Measurements from ENCODE around the gene ADAMTS7.
"Not testable (repeated sequence)": the region's sequence is repeated elsewhere in the genome, so short reads cannot be mapped to it uniquely, and the experiment has no call there.

Gene ADAMTS7

GRCh38 chr15:78767331-78767951 is 43.8 kb downstream of the ADAMTS7 start:
- no peak overlapping the region for H3K4me3 ChIP-seq (ENCODE audit: low read depth, low read length)
- no peak for TF ChIP-seq CTCF (conservative IDR thresholded peaks at IDR 0.05; ENCODE audit: low read depth, low read length)
- no peak for DNase-seq (ENCODE audit: low read depth)

- not testable (repeated sequence) for DNase-seq (ENCODE audit: low read depth)
These were observed 44.6 kb downstream of the ADAMTS7 start for GRCh38 chr15:78766641-78767071.

GRCh38 chr15:78766041-78766440 is 45.2 kb downstream of the ADAMTS7 start:
- DNase-seq (ENCODE audit: low read depth) = no peak
- TF ChIP-seq CTCF (conservative IDR thresholded peaks at IDR 0.05; ENCODE audit: low read depth, low read length) = no peak
- H3K4me3 ChIP-seq (ENCODE audit: low read depth, low read length) = no peak overlapping the region

More at GRCh38 chr15:78766641-78767071, 44.6 kb downstream of the ADAMTS7 start:
- not testable (repeated sequence) for H3K4me3 ChIP-seq (ENCODE audit: low read depth, low read length)

GRCh38 chr15:78765154-78765860 is 46.0 kb downstream of the ADAMTS7 start:
- not testable (repeated sequence) for DNase-seq (ENCODE audit: low read depth); H3K4me3 ChIP-seq (ENCODE audit: low read depth, low read length)

GRCh38 chr15:78764340-78765153 is 46.7 kb downstream of the ADAMTS7 start:
- not testable (repeated sequence) for DNase-seq (ENCODE audit: low read depth); H3K4me3 ChIP-seq (ENCODE audit: low read depth, low read length)

GRCh38 chr15:78763796-78764241 is 47.4 kb downstream of the ADAMTS7 start:
- H3K4me3 ChIP-seq (ENCODE audit: low read depth, low read length) = no peak overlapping the region
- no peak for DNase-seq (ENCODE audit: low read depth)
- TF ChIP-seq CTCF (conservative IDR thresholded peaks at IDR 0.05; ENCODE audit: low read depth, low read length) = no peak

GRCh38 chr15:78762985-78763795 is 48.1 kb downstream of the ADAMTS7 start:
- no peak for TF ChIP-seq CTCF (conservative IDR thresholded peaks at IDR 0.05; ENCODE audit: low read depth, low read length)
- no peak overlapping the region for H3K4me3 ChIP-seq (ENCODE audit: low read depth, low read length)
- DNase-seq (ENCODE audit: low read depth) = no peak

GRCh38 chr15:78762386-78762961 is 48.8 kb downstream of the ADAMTS7 start:
- DNase-seq (ENCODE audit: low read depth); H3K4me3 ChIP-seq (ENCODE audit: low read depth, low read length): not testable (repeated sequence)

Measured in choroid plexus epithelial cell (primary cell).